ENCODE results near the gene LCLAT1.

The LCLAT1 gene

DNA sequence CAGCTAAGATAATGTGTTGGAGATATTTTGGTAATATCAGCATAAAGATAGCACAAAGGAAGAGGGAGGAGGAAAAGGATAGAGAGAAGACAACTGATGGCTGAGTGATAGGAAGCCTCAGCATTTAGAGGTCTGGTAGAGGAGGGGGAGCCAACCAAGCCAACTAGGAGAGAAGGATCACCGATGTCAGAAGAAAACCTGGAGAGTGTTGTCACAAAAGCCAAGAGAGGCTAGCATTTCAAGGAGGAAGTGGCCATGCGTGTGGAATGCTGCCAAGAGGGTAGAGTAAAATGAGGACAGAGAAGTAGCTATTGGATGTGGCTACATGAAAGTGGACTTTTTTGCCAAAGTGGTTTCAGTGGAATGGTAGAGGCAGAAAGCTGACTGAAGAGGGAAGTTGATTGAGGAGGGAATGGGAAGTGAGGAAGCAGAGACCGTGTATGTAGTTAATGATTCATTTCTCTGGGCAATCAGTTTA, 34.3 kb downstream of the LCLAT1 start:
- Histone ChIP-seq H3K4me3 (ENCODE audit: low read length) (peak overlapping the region; percentile 28; the same call in 1 of the 2 replicates), H3K4me2 (ENCODE audit: low read length) (peak overlapping the region; percentile 52), H3K9ac (ENCODE audit: low read length) (no peak overlapping the region), H4K20me1 (ENCODE audit: insufficient read depth, low read length) (no peaks in the 10 kb centered on the region), H3K27me3 (ENCODE audit: low read depth, low read length) (no peaks in the 10 kb centered on the region), H3K36me3 (replicated peaks; ENCODE audit: low read depth, low read length) (no peaks in the 10 kb centered on the region), H2AFZ (ENCODE audit: low read depth, low read length) (no peak overlapping the region), H3K79me2 (ENCODE audit: low read length) (peaks cover 9% of the 10 kb centered on the region), H3K27ac (ENCODE audit: low read length) (0 out of 2 replicates have a peak overlapping the region, but pooled peaks have one; percentile 6), H3K9me3 (ENCODE audit: insufficient read depth, low read length) (no peaks in the 10 kb centered on the region), H3K4me1 (ENCODE audit: low read length) (peaks cover 42% of the 10 kb centered on the region)
- TF ChIP-seq EZH2phosphoT487 (IDR thresholded peaks at IDR 0.05; ENCODE audit: low read depth): no peak
- TF ChIP-seq, protein P1, sequence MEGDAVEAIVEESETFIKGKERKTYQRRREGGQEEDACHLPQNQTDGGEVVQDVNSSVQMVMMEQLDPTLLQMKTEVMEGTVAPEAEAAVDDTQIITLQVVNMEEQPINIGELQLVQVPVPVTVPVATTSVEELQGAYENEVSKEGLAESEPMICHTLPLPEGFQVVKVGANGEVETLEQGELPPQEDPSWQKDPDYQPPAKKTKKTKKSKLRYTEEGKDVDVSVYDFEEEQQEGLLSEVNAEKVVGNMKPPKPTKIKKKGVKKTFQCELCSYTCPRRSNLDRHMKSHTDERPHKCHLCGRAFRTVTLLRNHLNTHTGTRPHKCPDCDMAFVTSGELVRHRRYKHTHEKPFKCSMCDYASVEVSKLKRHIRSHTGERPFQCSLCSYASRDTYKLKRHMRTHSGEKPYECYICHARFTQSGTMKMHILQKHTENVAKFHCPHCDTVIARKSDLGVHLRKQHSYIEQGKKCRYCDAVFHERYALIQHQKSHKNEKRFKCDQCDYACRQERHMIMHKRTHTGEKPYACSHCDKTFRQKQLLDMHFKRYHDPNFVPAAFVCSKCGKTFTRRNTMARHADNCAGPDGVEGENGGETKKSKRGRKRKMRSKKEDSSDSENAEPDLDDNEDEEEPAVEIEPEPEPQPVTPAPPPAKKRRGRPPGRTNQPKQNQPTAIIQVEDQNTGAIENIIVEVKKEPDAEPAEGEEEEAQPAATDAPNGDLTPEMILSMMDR (IDR thresholded peaks at IDR 0.05; ENCODE audit: low read depth, low read length): no peak

DNA sequence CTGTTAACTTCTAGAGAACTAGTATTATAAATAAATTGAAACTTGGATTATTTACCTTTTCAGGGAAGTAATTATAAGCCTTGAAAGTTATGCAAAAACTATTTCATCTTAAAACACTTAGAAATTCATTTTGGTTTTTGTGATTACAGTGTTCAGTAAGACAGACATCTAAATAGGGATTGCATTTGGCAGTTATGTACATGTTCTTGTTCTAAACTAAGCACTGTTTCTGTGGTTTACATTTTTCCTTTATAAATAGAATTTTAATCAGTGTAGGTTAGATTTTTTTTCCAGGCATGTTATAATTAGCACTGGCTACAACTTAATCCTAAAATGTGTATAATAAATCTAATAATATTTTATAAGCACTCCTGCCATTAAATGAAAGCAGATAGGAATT, 35.0 kb downstream of the LCLAT1 start:
- H4K20me1 ChIP-seq (ENCODE audit: insufficient read depth, low read length): no peaks in the 10 kb centered on the region
- peak overlapping the region; percentile 52 for H3K4me2 ChIP-seq (ENCODE audit: low read length)
- H3K27me3 ChIP-seq (ENCODE audit: low read depth, low read length): no peaks in the 10 kb centered on the region
- H3K9me3 ChIP-seq (ENCODE audit: insufficient read depth, low read length): no peaks in the 10 kb centered on the region
- peaks cover 12% of the 10 kb centered on the region for H3K79me2 ChIP-seq (ENCODE audit: low read length)
- peak overlapping the region; percentile 28; the same call in 1 of the 2 replicates for H3K4me3 ChIP-seq (ENCODE audit: low read length)
- peaks cover 3% of the 10 kb centered on the region for H3K36me3 ChIP-seq (replicated peaks; ENCODE audit: low read depth, low read length)
- no peak overlapping the region for H3K9ac ChIP-seq (ENCODE audit: low read length)
- no peak overlapping the region for H3K27ac ChIP-seq (ENCODE audit: low read length)
- peaks cover 44% of the 10 kb centered on the region for H3K4me1 ChIP-seq (ENCODE audit: low read length)
- TF ChIP-seq, protein P1 (IDR thresholded peaks at IDR 0.05; ENCODE audit: low read depth, low read length): no peak
- no peak for TF ChIP-seq EZH2phosphoT487 (IDR thresholded peaks at IDR 0.05; ENCODE audit: low read depth)
- no peak overlapping the region for H2AFZ ChIP-seq (ENCODE audit: low read depth, low read length)

DNA sequence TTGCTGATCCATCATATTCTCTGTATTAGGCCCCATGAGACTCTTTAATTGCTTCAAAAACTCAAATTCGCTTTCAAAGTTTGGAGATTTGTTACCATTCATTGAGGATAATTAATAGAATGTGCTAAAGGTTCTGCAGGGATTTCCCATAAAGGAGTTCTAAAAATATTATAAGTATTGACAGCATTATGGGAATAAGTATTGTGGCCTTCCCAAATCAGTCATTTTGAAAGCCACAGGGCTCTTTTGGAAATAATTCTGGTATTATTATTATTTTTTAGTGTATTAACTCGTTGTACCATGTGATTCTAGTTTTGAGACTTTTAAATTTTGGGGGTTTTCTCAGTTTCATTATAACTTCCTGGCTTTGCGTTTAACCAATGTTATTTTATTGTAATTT, 37.1 kb downstream of the LCLAT1 start:
- TF ChIP-seq EZH2phosphoT487 (IDR thresholded peaks at IDR 0.05; ENCODE audit: low read depth): no peak
- TF ChIP-seq, protein P1 (IDR thresholded peaks at IDR 0.05; ENCODE audit: low read depth, low read length): no peak
- Histone ChIP-seq H3K4me1 (ENCODE audit: low read length) (peaks cover 44% of the 10 kb centered on the region), H2AFZ (ENCODE audit: low read depth, low read length) (no peak overlapping the region), H3K79me2 (ENCODE audit: low read length) (peaks cover 12% of the 10 kb centered on the region), H3K36me3 (replicated peaks; ENCODE audit: low read depth, low read length) (peaks cover 3% of the 10 kb centered on the region), H4K20me1 (ENCODE audit: insufficient read depth, low read length) (no peaks in the 10 kb centered on the region), H3K9ac (ENCODE audit: low read length) (no peak overlapping the region), H3K9me3 (ENCODE audit: insufficient read depth, low read length) (no peaks in the 10 kb centered on the region), H3K4me3 (ENCODE audit: low read length) (0 out of 2 replicates have a peak overlapping the region, but pooled peaks have one; percentile 5), H3K27ac (ENCODE audit: low read length) (peak overlapping the region; percentile 3; the same call in 1 of the 2 replicates), H3K4me2 (ENCODE audit: low read length) (peak overlapping the region; percentile 51), H3K27me3 (ENCODE audit: low read depth, low read length) (no peaks in the 10 kb centered on the region)

DNA sequence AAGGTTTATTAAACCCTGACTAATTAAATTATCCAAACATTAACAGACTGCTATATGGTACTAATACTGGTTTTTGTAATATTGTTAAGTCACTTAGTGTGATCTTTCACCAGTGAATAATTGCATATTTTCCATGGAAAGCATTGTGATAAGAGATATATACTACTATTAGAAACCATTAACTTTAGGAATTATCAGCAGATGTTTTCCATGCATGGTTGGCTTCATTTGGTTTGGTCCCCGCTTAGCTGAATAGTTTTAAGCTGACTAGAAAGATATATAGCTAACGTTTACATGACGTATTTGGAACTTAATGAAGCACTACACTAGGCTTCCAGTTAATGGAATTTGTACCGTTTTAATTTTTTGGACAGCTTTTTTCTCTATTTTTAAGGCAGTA, 37.9 kb downstream of the LCLAT1 start:
- Histone ChIP-seq H4K20me1 (ENCODE audit: insufficient read depth, low read length) (no peaks in the 10 kb centered on the region), H3K36me3 (replicated peaks; ENCODE audit: low read depth, low read length) (peaks cover 3% of the 10 kb centered on the region), H3K27me3 (ENCODE audit: low read depth, low read length) (no peaks in the 10 kb centered on the region), H3K9me3 (ENCODE audit: insufficient read depth, low read length) (no peaks in the 10 kb centered on the region), H3K4me1 (ENCODE audit: low read length) (peaks cover 44% of the 10 kb centered on the region), H3K4me3 (ENCODE audit: low read length) (no peak overlapping the region), H3K79me2 (ENCODE audit: low read length) (peaks cover 12% of the 10 kb centered on the region), H3K9ac (ENCODE audit: low read length) (no peak overlapping the region), H3K4me2 (ENCODE audit: low read length) (peak overlapping the region; percentile 51), H2AFZ (ENCODE audit: low read depth, low read length) (no peak overlapping the region), H3K27ac (ENCODE audit: low read length) (no peak overlapping the region)
- no peak for TF ChIP-seq EZH2phosphoT487 (IDR thresholded peaks at IDR 0.05; ENCODE audit: low read depth)
- TF ChIP-seq, protein P1 (IDR thresholded peaks at IDR 0.05; ENCODE audit: low read depth, low read length): no peak

Data from OCI-LY3 (cell line).